Mesendoderm (in vitro differentiated cells): ENCODE results near the gene AOPEP. TPM values are rescaled to one million over a fixed set of nuclear protein-coding genes. Genes with fewer than 3 reads are reported as not detected.
A peak's percentile ranks its signal among the peaks of the same experiment; 100 is the strongest.

Source experiments
- DNase-seq: peaks from one replicate; pipeline ENCODE4 v3.0.0; 2013
- H2AK5ac ChIP-seq: 2 replicates; pipeline ENCODE4 v1.6.1; 2013; ENCODE audit warnings: low read length, inconsistent platforms
- H2BK120ac ChIP-seq: 2 replicates; pipeline ENCODE4 v1.6.1; 2013; ENCODE audit warnings: low read depth, mild to moderate bottlenecking, low read length, moderate library complexity, mixed read lengths
- H2BK15ac ChIP-seq: replicated peaks from 2 replicates; pipeline ENCODE4 v1.6.1; 2013; ENCODE audit warnings: low read depth, mild to moderate bottlenecking, moderate library complexity
- H2BK5ac ChIP-seq: 2 replicates; pipeline ENCODE4 v1.6.1; 2013; ENCODE audit warnings: low read length, inconsistent platforms
- H3K18ac ChIP-seq: 2 replicates; pipeline ENCODE4 v1.6.1; 2013; ENCODE audit warnings: mild to moderate bottlenecking, low read length, mixed read lengths
- H3K23ac ChIP-seq: one replicate; pipeline ENCODE4 v1.6.1; 2013; ENCODE audit warnings: low read length
- H3K27ac ChIP-seq: 2 replicates; pipeline ENCODE4 v1.5.1; 2013; ENCODE audit warnings: low read depth, mild to moderate bottlenecking, inconsistent platforms, low read length, moderate library complexity
- H3K27me3 ChIP-seq: 2 replicates; pipeline ENCODE4 v1.6.1; 2013; ENCODE audit warnings: low read length, control low read depth, mild to moderate bottlenecking, inconsistent platforms; ENCODE audit not compliant: insufficient read depth, poor library complexity
- H3K36me3 ChIP-seq: 2 replicates; pipeline ENCODE4 v1.6.1; 2013; ENCODE audit warnings: low read length, inconsistent platforms; ENCODE audit not compliant: control insufficient read depth, insufficient read depth
- H3K4ac ChIP-seq: one replicate; pipeline ENCODE4 v1.6.1; 2013; ENCODE audit warnings: low read depth, mild to moderate bottlenecking, low read length, moderate library complexity
- H3K4me1 ChIP-seq: 2 replicates; pipeline ENCODE4 v1.6.1; 2013; ENCODE audit warnings: low read depth, low read length, inconsistent platforms; ENCODE audit not compliant: control insufficient read depth
- H3K4me2 ChIP-seq: 2 replicates; pipeline ENCODE4 v1.6.1; 2013; ENCODE audit warnings: low read length
- H3K4me3 ChIP-seq: 2 replicates; pipeline ENCODE4 v1.5.1; 2013; ENCODE audit warnings: mild to moderate bottlenecking, low read length
- H3K56ac ChIP-seq: one replicate; pipeline ENCODE4 v1.6.1; 2013; ENCODE audit warnings: low read length
- H3K79me1 ChIP-seq: 2 replicates; pipeline ENCODE4 v1.6.1; 2013; ENCODE audit warnings: low read length, inconsistent platforms
- H3K79me2 ChIP-seq: 2 replicates; pipeline ENCODE4 v1.6.1; 2013; ENCODE audit warnings: mild to moderate bottlenecking, low read length; ENCODE audit not compliant: control insufficient read depth, insufficient read depth
- H3K9ac ChIP-seq: 2 replicates; pipeline ENCODE4 v1.6.1; 2013; ENCODE audit warnings: low read length, inconsistent platforms
- H4K5ac ChIP-seq: one replicate; pipeline ENCODE4 v1.6.1; 2013; ENCODE audit warnings: low read length
- H4K8ac ChIP-seq: one replicate; pipeline ENCODE4 v1.6.1; 2013; ENCODE audit warnings: low read depth, mild to moderate bottlenecking, control low read depth, low read length, moderate library complexity
- WGBS: extraction: QIAGEN DNeasy Blood & Tissue Kit; methylation state at CpG from one replicate; pipeline ENCODE4 v1.1.7; 2013; ENCODE audit warnings: low lambda C conversion rate, missing lambda C conversion rate; ENCODE audit not compliant: insufficient coverage; ENCODE audit errors: extremely low coverage; 5-methylcytosine and 5-hydroxymethylcytosine counted together
- small RNA-seq: library from polyadenylated mRNA; stranded (forward); fragments of <200 nt; extraction: miRNeasy Mini kit (QIAGEN cat#:217004); gene quantifications from one replicate; pipeline ENCODE3, GENCODE V24; 2013; ENCODE audit not compliant: insufficient read depth

The AOPEP gene

DNA sequence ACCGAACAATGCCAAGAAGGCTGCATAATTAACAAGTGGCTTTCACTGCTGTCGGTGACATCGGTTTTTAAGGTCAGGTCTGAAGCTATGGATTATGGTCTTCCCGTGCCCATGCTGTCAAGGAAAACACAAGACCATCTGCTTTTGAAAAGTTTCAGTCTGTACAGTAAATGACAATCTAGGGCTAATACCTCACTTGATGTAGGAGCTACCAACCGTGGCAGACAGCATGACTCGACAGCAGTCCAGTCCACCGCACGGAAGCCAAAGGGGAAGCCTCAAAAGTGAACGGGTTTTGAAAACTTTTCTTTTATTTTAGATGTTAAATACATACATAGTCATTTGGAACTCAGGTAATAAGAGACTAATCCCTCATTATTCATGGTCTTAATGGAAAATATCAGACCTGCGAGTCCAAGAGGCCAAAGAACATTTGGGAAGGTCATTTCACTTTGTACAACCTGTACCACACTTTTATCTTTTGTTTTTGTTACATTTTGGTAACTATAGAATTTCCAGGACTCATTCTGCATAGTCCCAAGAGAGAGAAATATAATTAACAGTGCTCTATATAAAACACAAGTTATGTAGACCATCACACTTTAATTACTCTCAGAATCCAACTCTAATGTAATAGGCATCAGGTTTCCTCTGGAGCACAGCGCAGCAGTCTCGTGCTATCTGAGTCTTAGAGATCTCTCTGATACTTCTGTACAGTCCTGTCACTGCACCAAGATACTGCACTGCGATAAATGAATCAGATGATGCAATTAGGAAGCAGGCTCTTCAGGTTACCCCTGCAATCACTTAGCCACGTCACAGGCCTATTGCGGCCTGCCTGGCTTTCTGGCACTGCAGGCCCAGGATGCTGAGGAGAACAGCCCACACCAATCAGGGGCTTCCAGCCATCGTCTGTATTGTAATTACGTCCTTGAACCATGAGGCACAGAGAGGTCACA lies 406.1 kb downstream of the AOPEP start:
- H3K4ac ChIP-seq: no peak overlapping the region
- H3K4me3 ChIP-seq: no peak overlapping the region
- no peak overlapping the region for H2AK5ac ChIP-seq
- H3K79me1 ChIP-seq: no peaks in the 10 kb centered on the region
- no peak overlapping the region for H3K4me2 ChIP-seq
- H2BK15ac ChIP-seq: no peak overlapping the region
- H4K8ac ChIP-seq: no peak overlapping the region
- no peak overlapping the region for H3K18ac ChIP-seq
- no peaks in the 10 kb centered on the region for H3K27me3 ChIP-seq
- H2BK5ac ChIP-seq: no peak overlapping the region
- peaks cover 2% of the 10 kb centered on the region for H3K4me1 ChIP-seq
- no peak overlapping the region for H3K9ac ChIP-seq
- H2BK120ac ChIP-seq: no peak overlapping the region
- H3K27ac ChIP-seq: no peak overlapping the region
- H4K5ac ChIP-seq: no peak overlapping the region
- H3K23ac ChIP-seq: no peak overlapping the region
- no CpG with 5 or more reads among the region's 17 CpGs for WGBS
- H3K36me3 ChIP-seq: no peaks in the 10 kb centered on the region
- no peaks in the 10 kb centered on the region for H3K79me2 ChIP-seq
- no peak for DNase-seq
- no peak overlapping the region for H3K56ac ChIP-seq

GRCh38 chr9:95133325-95133705 lies 406.8 kb downstream of the AOPEP start:
- peaks cover 2% of the 10 kb centered on the region for H3K4me1 ChIP-seq
- no peak for DNase-seq
- H3K36me3 ChIP-seq: no peaks in the 10 kb centered on the region
- H2BK120ac ChIP-seq: no peak overlapping the region
- H2BK15ac ChIP-seq: no peak overlapping the region
- H3K56ac ChIP-seq: no peak overlapping the region
- no peak overlapping the region for H3K9ac ChIP-seq
- H3K79me2 ChIP-seq: no peaks in the 10 kb centered on the region
- no peak overlapping the region for H2BK5ac ChIP-seq
- H4K5ac ChIP-seq: no peak overlapping the region
- H2AK5ac ChIP-seq: no peak overlapping the region
- H4K8ac ChIP-seq: no peak overlapping the region
- H3K4me3 ChIP-seq: no peak overlapping the region
- H3K27me3 ChIP-seq: no peaks in the 10 kb centered on the region
- WGBS: no CpG with 5 or more reads among the region's 4 CpGs
- H3K18ac ChIP-seq: no peak overlapping the region
- no peak overlapping the region for H3K27ac ChIP-seq
- H3K23ac ChIP-seq: no peak overlapping the region
- H3K4me2 ChIP-seq: no peak overlapping the region
- no peaks in the 10 kb centered on the region for H3K79me1 ChIP-seq
- H3K4ac ChIP-seq: no peak overlapping the region

DNA sequence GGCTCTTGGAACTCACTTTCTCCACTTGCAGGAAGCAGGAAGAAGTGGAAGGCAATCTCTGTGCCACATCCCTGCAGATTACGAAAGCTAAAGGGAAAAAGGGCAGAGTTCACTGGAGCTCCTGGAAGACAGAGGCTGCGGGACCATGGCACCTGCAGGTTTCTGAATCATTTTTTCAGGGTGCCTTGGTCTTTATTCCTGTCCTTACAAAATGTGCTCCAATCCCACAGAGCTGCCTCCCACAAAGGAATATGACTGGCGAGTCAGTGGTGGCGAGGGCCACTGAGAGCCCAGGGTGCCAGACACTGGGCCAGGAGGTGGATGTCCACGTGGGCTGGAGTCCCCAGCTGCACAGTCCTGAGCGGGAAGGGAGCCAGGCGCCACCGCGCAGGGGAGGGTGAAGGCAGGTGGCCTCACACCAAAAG lies 408.0 kb downstream of the AOPEP start:
- Histone ChIP-seq H2AK5ac (no peak overlapping the region), H3K9ac (no peak overlapping the region), H4K8ac (no peak overlapping the region), H3K27me3 (no peaks in the 10 kb centered on the region), H3K36me3 (no peaks in the 10 kb centered on the region), H3K23ac (no peak overlapping the region), H4K5ac (no peak overlapping the region), H3K4me3 (no peak overlapping the region), H3K18ac (no peak overlapping the region), H2BK5ac (no peak overlapping the region), H3K27ac (no peak overlapping the region), H3K4ac (no peak overlapping the region), H2BK120ac (no peak overlapping the region), H3K56ac (no peak overlapping the region), H3K79me1 (no peaks in the 10 kb centered on the region), H3K4me1 (peaks cover 2% of the 10 kb centered on the region), H2BK15ac (no peak overlapping the region), H3K4me2 (no peak overlapping the region), H3K79me2 (no peaks in the 10 kb centered on the region)
- no CpG with 5 or more reads among the region's 9 CpGs for WGBS
- DNase-seq: no peak

GRCh38 chr9:95135756-95136155 lies 409.3 kb downstream of the AOPEP start:
- H2BK15ac ChIP-seq: no peak overlapping the region
- no peaks in the 10 kb centered on the region for H3K79me2 ChIP-seq
- no peak overlapping the region for H3K4ac ChIP-seq
- no peaks in the 10 kb centered on the region for H3K27me3 ChIP-seq
- no peak overlapping the region for H2BK5ac ChIP-seq
- H3K27ac ChIP-seq: no peak overlapping the region
- H3K79me1 ChIP-seq: no peaks in the 10 kb centered on the region
- no peak overlapping the region for H4K5ac ChIP-seq
- no peaks in the 10 kb centered on the region for H3K36me3 ChIP-seq
- H3K4me1 ChIP-seq: no peaks in the 10 kb centered on the region
- no peak overlapping the region for H3K56ac ChIP-seq
- WGBS: no CpG with 5 or more reads among the region's 10 CpGs
- H3K23ac ChIP-seq: no peak overlapping the region
- no peak overlapping the region for H3K18ac ChIP-seq
- no peak overlapping the region for H3K4me3 ChIP-seq
- no peak overlapping the region for H3K4me2 ChIP-seq
- H3K9ac ChIP-seq: no peak overlapping the region
- H4K8ac ChIP-seq: no peak overlapping the region
- H2AK5ac ChIP-seq: no peak overlapping the region
- DNase-seq: no peak
- no peak overlapping the region for H2BK120ac ChIP-seq

Small RNA genes lying within 50 kb of the gene (small RNA-seq; reads per million reads assigned to genes)
- 3.4 reads per million, percentile 53 among the genes with 10 or more reads in this experiment for gene MIR2278
- 361 reads per million, percentile 98 among the genes with 10 or more reads in this experiment for gene MIR23B
- gene MIR27B: 14,927 reads per million, percentile 100 among the genes with 10 or more reads in this experiment
- not detected for gene MIR3074
- gene MIR6081: not detected
